NCI-H1436 treated with DMSO at 0.1 percent for 48 hours (cell line): Measurements from ENCODE around the gene GALNT18.
A peak's percentile ranks its signal among the peaks of the same experiment; 100 is the strongest.

Experiments
- DNase-seq: peaks from one replicate; lab custom pipeline; 2025; lab: John Stamatoyannopoulos, UW

The GALNT18 gene

GRCh38 chr11:11621573-11622339, at the start of gene GALNT18:
Gene GALNT18 (minus strand): TSS chr11:11622005.
- DNase-seq: peak; percentile 74

- DNase-seq: no peak
Measured at GRCh38 chr11:11670574-11670973, 48.8 kb upstream of the GALNT18 start.

DNA sequence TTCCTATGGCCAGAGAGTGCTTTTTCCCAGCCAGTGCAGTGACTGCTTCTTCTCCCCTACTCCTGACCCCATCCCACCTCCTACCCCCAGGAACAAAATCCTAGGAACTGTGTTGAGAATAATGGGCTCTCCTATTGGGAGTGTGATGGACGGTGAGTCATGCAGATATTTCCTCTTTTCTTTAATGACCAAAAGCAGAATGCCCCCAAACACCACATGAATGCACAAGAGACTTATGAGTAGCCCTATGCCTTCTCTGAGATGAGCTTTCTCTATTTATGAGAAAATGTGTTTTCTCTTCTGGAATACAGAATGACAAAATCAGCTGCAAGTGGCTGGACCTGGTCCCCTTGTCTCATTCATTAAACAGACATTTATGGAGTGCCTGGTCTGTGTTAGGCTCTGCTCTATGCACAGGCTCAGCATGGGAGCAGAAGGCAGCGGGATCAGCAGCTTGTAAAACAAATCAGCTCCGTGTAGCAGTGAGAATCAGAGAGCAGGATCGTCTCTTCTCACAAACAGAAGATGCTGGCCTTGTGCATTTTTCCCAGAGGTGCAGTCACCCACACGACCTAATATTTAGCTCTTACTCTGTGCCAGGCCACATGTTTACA, 47.5 kb upstream of the GALNT18 start:
- no peak for DNase-seq

DNA sequence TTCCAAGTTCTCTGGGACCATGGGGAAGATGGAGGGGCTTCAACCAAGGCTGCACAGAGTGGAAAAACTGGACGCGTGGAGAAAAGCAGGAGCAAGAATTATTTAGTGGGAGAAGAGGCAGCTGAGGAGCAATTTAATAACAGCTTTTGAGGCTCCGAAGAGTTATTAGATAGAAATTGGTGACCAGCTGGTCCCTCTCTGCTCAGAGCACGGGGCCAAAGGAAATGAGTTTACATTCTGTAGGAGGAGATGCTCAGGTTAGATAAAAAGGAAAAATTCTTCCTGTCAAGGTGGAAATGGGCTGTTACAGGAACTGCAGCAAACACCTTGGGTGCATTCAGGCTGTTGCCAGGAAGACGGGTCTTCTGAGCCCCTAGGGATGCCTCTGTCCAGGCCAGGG, 47.0 kb upstream of the GALNT18 start:
- DNase-seq: no peak

DNA sequence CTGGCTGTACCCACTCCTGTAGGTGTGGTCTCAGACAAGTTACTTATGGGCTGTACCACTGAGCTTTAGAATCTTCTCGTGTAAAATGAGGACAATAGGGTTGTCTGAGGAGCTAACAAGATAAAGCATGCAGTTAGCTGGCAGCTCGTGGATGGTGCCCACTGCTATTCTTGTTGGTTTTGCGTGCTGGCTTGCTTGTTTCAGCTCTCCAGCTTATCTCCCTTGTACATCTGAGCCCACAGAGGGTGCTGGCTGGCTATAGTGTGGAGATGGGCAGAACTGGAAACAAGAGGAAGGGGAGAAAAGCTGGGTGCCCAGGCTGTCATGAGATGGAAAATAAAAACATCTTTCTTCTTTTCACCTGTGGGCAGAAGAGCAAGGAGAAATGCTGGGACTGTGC, 46.5 kb upstream of the GALNT18 start:
- DNase-seq: no peak

DNA sequence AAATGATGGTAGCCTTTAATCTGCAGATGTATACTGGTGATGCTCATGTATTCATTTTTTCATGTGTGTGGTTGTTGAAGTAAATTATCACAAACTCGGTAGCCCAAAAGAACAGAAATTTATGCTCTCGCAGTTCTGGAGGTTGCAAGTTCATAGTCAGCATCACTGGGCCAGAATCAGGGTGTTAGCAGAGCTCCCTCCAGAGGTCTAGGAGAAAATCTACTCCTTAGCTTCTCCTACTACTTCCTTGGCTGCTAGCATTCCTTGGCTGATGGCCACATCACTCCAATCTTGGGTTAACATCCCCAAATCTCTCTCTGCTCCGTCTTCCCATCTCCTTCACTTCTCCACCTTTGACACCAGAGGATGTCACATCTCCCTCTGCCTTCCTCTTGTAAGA, 45.3 kb upstream of the GALNT18 start:
- DNase-seq: no peak

DNA sequence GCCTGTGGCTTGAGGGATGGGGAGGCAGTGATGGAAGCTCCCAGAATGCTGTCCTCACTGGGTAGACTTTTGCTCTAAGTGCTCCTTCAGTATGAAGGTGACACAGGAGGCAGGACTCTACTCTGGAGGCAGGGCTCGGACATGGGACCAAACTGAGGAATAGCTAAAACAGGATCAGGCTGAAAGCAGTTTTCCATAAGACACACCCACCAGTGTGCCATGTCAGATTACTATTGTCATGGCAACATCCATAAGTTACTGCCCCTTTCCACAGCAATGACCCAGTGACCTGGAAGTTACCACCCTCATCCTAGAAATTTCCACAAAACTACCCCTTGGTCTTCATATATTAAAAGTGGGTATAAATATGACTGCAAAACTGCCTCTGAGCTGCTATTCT, 43.6 kb upstream of the GALNT18 start:
- DNase-seq: no peak

GRCh38 chr11:11663907-11664306, 42.1 kb upstream of the GALNT18 start:
- no peak for DNase-seq

GRCh38 chr11:11662578-11662977, 40.8 kb upstream of the GALNT18 start:
- DNase-seq: no peak

- no peak for DNase-seq
Measured at GRCh38 chr11:11661326-11662040, 39.7 kb upstream of the GALNT18 start.

- no peak for DNase-seq
Measured at GRCh38 chr11:11660363-11660740, 38.5 kb upstream of the GALNT18 start.

DNA sequence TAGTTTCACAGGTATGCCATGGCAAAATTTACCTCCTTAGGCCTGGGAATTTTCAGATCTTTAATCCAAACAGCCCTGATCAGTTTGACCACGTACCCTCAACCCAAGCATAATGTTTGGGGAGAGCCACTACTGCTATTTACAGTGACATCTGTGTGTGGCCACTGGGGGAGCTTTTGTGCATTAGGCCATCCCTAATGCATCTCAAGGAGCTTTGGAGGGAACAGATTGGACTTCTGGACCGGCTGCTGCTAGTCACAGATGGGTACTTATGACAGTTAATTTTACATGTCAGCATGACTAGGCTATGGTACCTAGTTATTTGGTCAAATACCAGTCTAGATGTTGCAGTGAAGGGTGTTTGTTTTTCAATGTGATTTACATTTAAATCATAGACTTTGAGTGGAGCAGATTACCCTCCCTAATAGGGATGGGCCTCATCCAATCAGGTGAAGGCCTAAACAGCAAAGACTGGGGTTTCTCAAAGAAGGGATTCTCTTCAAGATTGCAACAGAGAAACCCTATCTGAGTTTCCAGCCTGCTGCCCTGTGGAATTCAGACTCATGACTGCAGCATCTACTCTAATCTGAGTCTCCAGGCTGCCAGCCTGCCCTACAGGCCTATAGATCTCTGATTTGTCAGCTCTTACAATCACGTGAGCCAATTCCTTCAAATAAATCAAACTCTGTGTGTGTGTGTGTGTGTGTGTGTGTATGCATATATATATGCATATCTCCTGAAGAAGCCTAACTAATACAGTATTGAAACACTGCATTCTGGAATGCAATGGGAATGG, 38.0 kb upstream of the GALNT18 start:
- no peak for DNase-seq

- DNase-seq: no peak
Measured at GRCh38 chr11:11657218-11657955, 35.6 kb upstream of the GALNT18 start.

- no peak for DNase-seq
Measured at GRCh38 chr11:11641581-11641980, 19.8 kb upstream of the GALNT18 start.

- DNase-seq: no peak
Measured at GRCh38 chr11:11640996-11641395, 19.2 kb upstream of the GALNT18 start.

DNA sequence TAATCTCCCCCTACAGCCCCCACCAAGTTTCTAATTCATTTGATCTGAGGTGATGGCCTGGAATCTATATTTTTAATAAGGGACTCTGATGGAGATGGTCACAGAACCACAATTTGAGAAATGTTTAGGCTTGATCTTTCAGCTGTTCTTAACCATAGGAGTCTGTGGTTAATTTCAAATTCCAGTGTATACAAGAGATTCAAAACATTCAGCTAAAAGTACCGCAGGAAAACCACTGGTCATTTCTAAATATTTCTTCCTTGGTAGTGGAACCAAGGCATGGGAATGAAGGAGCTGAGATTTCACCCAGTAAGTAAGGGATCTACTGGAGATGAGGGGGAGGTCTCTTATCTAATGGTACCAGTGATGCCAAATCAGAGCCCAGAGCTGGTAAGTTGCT, 18.3 kb upstream of the GALNT18 start:
- DNase-seq: no peak

- DNase-seq: no peak
Measured at GRCh38 chr11:11636671-11637070, 14.9 kb upstream of the GALNT18 start.

DNA sequence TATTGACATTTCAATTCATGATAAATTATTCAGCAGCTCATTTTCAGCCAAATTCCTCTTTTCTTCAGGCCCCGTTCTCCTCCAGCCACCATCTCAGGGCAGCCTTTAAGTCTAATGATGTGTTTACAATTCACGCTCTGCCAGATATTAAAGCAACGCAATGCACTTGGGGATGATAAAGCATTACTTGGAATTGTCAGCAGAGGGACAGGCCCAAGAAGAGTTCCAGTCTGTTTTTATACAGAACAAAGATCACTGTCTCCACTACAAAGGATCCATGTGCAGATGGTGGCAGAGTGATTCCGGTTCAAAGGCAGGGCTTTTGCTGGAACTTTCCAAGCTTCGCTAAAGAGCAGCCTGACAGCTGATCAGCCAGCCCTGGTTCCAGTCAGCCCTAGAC, 13.6 kb upstream of the GALNT18 start:
- no peak for DNase-seq

DNA sequence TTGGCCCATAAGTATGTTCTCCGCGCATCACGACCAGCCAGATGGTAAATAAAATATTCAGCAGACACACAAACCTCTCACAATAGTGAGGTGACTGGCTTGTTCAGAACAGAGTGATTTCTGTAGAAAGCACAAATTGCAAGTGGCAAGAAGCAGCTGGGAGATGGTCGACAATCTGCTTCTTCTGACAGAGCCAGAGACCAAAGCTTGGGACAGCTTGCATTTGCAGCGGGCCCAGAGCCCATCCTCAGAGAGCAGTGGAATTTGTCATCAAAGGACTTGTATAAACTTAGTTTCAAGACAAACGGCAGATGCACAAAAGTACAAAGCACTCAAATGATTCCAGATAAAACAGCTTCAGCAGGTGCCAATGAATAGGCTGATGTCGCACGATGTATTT, 7.6 kb upstream of the GALNT18 start:
- no peak for DNase-seq

DNA sequence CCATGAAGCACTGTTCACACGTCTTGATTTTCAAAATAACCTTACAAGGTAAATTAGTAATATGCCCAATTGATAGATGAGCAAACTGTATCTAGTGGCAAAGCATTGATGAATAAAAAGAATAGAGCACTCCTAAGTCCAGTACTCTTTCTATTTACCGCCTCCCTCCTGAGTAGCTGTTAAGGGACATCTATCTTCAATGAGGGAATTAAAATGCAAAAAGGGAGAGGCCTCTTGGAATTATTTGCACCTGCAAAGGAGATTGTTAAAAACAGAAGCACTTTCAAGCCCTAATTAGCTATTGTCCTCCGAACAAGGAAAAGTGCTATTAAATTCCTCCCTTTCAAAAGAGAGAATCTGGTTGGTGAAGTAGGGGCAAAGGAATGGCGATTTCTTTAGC, 6.8 kb upstream of the GALNT18 start:
- DNase-seq: no peak

DNA sequence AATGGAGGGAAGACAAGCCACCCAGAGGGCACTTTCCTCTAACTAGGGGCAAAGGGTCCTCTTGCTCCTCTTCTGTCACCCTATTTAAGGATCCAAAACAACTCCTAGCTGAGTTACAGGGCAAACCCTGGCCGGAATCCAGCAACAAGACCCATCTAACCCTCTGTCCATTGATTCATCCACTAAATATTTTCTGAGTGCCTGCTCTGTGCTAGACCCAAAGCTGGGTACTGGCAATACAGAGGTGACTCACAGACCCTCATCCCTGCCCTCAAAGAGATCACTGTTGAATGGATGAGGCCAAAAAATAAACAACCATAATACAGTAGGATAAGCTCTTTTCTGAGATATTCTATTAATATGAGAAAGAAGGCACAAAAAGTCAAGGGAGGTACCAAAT, 4.3 kb upstream of the GALNT18 start:
- no peak for DNase-seq

DNA sequence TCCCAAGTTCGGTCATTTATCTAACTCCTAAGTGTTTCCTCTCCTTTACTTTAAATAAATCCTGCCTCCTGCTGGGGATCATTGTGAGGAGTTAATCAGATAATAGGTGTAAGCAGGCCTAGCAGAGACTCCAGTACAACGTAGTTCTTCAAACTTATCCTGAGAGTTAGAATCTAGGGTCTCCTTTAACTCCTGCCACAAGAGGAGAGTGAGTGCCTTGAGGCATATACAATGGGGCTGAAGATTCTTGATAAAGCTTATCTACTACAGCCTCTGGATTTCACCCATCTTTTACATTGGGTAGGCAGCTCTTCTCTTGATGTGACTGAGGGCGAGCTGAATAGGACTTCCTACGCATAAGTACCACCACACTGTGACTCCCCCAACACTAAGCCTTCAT, 3.1 kb upstream of the GALNT18 start:
- no peak for DNase-seq
